HepG2 (cell line): Measurements from ENCODE around the gene ZNF174. TPM values are rescaled to one million over a fixed set of nuclear protein-coding genes. Genes with fewer than 3 reads are reported as not detected.

ENCODE experiments used
- HES4 ChIP-seq: sonication (generic); formaldehyde crosslinking; IDR thresholded peaks from 2 replicates; pipeline ENCODE4 v1.9.0; 2021; ENCODE audit warnings: mild to moderate bottlenecking, missing genetic modification reagents, borderline replicate concordance
- MAF1 ChIP-seq: sonication (generic); formaldehyde crosslinking; IDR thresholded peaks from 2 replicates; pipeline ENCODE4 v1.5.0; 2020; ENCODE audit warnings: missing genetic modification reagents, borderline replicate concordance
- MIER2 ChIP-seq: IDR thresholded peaks from 2 replicates; pipeline ENCODE4 v1.6.1; 2016; ENCODE audit warnings: missing biosample characterization, missing genetic modification reagents
- REPIN1 ChIP-seq: sonication (generic); formaldehyde crosslinking; IDR thresholded peaks from 2 replicates; pipeline ENCODE4 v1.8.0; 2022; ENCODE audit warnings: missing genetic modification reagents, low read depth, mild to moderate bottlenecking, borderline replicate concordance
- RXRA ChIP-seq: sonication (generic); formaldehyde crosslinking; IDR thresholded peaks from 2 replicates; pipeline ENCODE4 v1.5.1; 2020; ENCODE audit warnings: missing genetic modification reagents
- SYNCRIP ChIP-seq: fragments of 200-400 bp; formaldehyde crosslinking; IDR thresholded peaks from 2 replicates; pipeline ENCODE4 v1.6.1; 2018; ENCODE audit warnings: mild to moderate bottlenecking, low read depth, low read length; ENCODE audit not compliant: insufficient read depth
- YEATS4 ChIP-seq: sonication (generic); formaldehyde crosslinking; IDR thresholded peaks from 2 replicates; pipeline ENCODE4 v1.4.0; 2020; ENCODE audit warnings: missing genetic modification reagents, borderline replicate concordance
- ZNF143 ChIP-seq: sonication (generic); formaldehyde crosslinking; IDR thresholded peaks from 2 replicates; pipeline ENCODE4 v1.4.0; 2020; ENCODE audit warnings: missing genetic modification reagents
- ZNF234 ChIP-seq: sonication (generic); formaldehyde crosslinking; conservative IDR thresholded peaks from 2 replicates; pipeline ENCODE4 v1.5.1; 2020; ENCODE audit warnings: mild to moderate bottlenecking, missing genetic modification reagents
- ZNF235 ChIP-seq: sonication (generic); formaldehyde crosslinking; IDR thresholded peaks from 2 replicates; pipeline ENCODE4 v1.8.1; 2023; ENCODE audit warnings: mild to moderate bottlenecking, missing genetic modification reagents, borderline replicate concordance
- ZNF44 ChIP-seq: sonication (generic); formaldehyde crosslinking; IDR thresholded peaks from 2 replicates; pipeline ENCODE4 v1.5.1; 2020; ENCODE audit warnings: mild to moderate bottlenecking, missing genetic modification reagents
- polyA plus RNA-seq, 8 experiments: library from polyadenylated mRNA; depleted of rRNA in 3 of 8; stranded (reverse) in 7 of 8; unstranded in 1 of 8; fragments of >200 nt; fragmentation: Illumina TruSeq in 4 of 8; extraction: Trizol in 4 of 8; gene quantifications; 2 replicates each; pipeline versions ENCODE4 v1.2.1 to v1.2.3, GENCODE V29; 2011 to 2016; ENCODE audit warnings: low read depth in 4 of 8, missing spikeins in 1 of 8, mixed read lengths in 1 of 8; ENCODE audit not compliant: insufficient read depth in 1 of 8
- total RNA-seq, 5 experiments: library from RNA; depleted of rRNA; stranded (reverse); fragments of >200 nt; fragmentation: Illumina TruSeq; extraction: Trizol; gene quantifications; 2 replicates each; pipeline ENCODE4 v1.2.3, GENCODE V29; 2016; ENCODE audit warnings: low read depth in 1 of 5
- TF ChIP-seq, protein P1 (sequence below): sonication (generic); formaldehyde crosslinking; IDR thresholded peaks from 2 replicates; pipeline ENCODE4 v1.5.0; 2020; ENCODE audit warnings: mild to moderate bottlenecking, missing genetic modification reagents
- TF ChIP-seq, protein P2 (sequence below): conservative IDR thresholded peaks from 2 replicates; pipeline ENCODE4 v1.6.1; 2018; ENCODE audit warnings: missing genetic modification reagents
- TF ChIP-seq, protein P3 (sequence below): sonication (generic); formaldehyde crosslinking; IDR thresholded peaks from 2 replicates; pipeline ENCODE4 v1.4.0; 2020; ENCODE audit warnings: low read depth, missing genetic modification reagents
- TF ChIP-seq, protein P4 (sequence below): fragments of 450-650 bp; IDR thresholded peaks from 2 replicates; pipeline ENCODE4 v1.6.1; 2017

ZNF174 gene
- total and polyA plus RNA-seq, 2 of the 13 experiments (the other 11 are each of a cell fraction or from before 2014, with no cell fraction given): 8.3 to 10.6 TPM

DNA sequence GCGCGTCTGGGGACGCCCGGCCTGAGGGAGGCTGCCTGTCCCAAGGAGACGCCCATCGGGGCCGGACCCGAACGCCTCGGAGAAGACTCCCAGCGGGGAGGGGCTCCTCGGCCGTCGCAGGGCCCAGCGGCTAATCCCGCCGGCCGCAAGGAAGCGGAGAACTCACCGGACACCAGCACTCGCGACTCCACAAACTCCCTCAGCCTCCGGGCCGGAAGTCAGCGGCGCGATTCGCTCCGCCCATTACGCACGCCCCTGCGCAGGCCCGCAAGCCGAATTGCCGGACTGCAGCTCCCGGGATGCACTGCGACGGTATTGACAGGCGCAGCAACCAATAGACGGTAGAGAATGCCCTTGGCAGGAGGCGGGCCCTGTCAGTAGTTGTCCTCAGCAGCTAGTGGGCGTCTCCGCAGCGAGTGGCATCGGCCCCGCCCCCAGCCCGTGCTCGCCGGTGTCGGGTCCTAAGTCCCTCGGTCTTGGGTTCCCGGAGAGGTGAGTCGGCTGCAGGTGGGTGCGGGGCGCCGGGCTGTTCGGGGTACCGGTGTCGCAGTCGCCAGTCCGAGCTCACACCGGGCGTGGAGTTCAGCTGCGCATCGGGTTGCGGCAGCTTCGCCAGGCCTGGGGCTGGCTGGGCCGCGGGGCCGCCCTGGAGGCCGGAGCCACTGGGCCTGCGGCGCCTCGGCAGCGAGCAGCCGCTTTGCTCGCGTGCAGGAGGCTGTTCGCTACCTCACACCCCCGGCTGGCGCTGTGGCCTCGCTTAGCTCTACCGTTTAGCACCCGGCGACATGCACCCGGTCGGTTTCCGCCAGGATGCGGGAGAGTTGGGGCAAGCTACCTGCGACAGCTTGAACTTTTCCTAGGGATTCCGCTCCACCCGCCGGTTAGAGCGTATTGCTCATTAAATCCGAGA is at the start of gene ZNF174, which contains the start of gene ZSCAN32 (continued):
- TF ChIP-seq, protein P1, sequence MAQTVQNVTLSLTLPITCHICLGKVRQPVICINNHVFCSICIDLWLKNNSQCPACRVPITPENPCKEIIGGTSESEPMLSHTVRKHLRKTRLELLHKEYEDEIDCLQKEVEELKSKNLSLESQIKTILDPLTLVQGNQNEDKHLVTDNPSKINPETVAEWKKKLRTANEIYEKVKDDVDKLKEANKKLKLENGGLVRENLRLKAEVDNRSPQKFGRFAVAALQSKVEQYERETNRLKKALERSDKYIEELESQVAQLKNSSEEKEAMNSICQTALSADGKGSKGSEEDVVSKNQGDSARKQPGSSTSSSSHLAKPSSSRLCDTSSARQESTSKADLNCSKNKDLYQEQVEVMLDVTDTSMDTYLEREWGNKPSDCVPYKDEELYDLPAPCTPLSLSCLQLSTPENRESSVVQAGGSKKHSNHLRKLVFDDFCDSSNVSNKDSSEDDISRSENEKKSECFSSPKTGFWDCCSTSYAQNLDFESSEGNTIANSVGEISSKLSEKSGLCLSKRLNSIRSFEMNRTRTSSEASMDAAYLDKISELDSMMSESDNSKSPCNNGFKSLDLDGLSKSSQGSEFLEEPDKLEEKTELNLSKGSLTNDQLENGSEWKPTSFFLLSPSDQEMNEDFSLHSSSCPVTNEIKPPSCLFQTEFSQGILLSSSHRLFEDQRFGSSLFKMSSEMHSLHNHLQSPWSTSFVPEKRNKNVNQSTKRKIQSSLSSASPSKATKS: no peak
- TF ChIP-seq ZNF235 (0 out of 2 replicates have a peak, but pooled peaks have one; percentile 40), REPIN1 (CRISPR knock-in tag) (peak; percentile 86), ZNF234 (CRISPR knock-in tag) (no peak), SYNCRIP (no peak), ZNF143 (CRISPR knock-in tag) (peak; percentile 99), ZNF44 (0 out of 2 replicates have a peak, but pooled peaks have one; percentile 39), MAF1 (peak; percentile 67; the same call in 1 of the 2 replicates), YEATS4 (CRISPR knock-in tag) (peak; percentile 74; the same call in 1 of the 2 replicates), HES4 (CRISPR knock-in tag) (peak; percentile 98), MIER2 (CRISPR knock-in tag) (no peak), RXRA (CRISPR knock-in tag) (peak; percentile 80)
- TF ChIP-seq, protein P2, sequence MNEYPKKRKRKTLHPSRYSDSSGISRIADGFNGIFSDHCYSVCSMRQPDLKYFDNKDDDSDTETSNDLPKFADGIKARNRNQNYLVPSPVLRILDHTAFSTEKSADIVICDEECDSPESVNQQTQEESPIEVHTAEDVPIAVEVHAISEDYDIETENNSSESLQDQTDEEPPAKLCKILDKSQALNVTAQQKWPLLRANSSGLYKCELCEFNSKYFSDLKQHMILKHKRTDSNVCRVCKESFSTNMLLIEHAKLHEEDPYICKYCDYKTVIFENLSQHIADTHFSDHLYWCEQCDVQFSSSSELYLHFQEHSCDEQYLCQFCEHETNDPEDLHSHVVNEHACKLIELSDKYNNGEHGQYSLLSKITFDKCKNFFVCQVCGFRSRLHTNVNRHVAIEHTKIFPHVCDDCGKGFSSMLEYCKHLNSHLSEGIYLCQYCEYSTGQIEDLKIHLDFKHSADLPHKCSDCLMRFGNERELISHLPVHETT (CRISPR knock-in tag): peak; percentile 94
- TF ChIP-seq, protein P3, sequence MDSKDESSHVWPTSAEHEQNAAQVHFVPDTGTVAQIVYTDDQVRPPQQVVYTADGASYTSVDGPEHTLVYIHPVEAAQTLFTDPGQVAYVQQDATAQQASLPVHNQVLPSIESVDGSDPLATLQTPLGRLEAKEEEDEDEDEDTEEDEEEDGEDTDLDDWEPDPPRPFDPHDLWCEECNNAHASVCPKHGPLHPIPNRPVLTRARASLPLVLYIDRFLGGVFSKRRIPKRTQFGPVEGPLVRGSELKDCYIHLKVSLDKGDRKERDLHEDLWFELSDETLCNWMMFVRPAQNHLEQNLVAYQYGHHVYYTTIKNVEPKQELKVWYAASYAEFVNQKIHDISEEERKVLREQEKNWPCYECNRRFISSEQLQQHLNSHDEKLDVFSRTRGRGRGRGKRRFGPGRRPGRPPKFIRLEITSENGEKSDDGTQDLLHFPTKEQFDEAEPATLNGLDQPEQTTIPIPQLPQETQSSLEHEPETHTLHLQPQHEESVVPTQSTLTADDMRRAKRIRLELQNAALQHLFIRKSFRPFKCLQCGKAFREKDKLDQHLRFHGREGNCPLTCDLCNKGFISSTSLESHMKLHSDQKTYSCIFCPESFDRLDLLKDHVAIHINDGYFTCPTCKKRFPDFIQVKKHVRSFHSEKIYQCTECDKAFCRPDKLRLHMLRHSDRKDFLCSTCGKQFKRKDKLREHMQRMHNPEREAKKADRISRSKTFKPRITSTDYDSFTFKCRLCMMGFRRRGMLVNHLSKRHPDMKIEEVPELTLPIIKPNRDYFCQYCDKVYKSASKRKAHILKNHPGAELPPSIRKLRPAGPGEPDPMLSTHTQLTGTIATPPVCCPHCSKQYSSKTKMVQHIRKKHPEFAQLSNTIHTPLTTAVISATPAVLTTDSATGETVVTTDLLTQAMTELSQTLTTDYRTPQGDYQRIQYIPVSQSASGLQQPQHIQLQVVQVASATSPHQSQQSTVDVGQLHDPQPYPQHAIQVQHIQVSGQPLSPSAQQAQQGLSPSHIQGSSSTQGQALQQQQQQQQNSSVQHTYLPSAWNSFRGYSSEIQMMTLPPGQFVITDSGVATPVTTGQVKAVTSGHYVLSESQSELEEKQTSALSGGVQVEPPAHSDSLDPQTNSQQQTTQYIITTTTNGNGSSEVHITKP: peak; percentile 61; the same call in 1 of the 2 replicates
- TF ChIP-seq, protein P4, sequence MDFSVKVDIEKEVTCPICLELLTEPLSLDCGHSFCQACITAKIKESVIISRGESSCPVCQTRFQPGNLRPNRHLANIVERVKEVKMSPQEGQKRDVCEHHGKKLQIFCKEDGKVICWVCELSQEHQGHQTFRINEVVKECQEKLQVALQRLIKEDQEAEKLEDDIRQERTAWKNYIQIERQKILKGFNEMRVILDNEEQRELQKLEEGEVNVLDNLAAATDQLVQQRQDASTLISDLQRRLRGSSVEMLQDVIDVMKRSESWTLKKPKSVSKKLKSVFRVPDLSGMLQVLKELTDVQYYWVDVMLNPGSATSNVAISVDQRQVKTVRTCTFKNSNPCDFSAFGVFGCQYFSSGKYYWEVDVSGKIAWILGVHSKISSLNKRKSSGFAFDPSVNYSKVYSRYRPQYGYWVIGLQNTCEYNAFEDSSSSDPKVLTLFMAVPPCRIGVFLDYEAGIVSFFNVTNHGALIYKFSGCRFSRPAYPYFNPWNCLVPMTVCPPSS: no peak
